NCI-H748 treated with DMSO at 0.1 percent for 48 hours (cell line): Measurements from ENCODE around the gene PECR.
"Not testable (repeated sequence)": the region's sequence is repeated elsewhere in the genome, so short reads cannot be mapped to it uniquely, and the experiment has no call there.

Experiments used
- DNase-seq: peaks from one replicate; lab custom pipeline; 2025; lab: John Stamatoyannopoulos, UW

PECR gene

GRCh38 chr2:216029416-216030129 lies 52.0 kb downstream of the PECR start:
- no peak for DNase-seq

- no peak for DNase-seq
These were observed 56.8 kb downstream of the PECR start for GRCh38 chr2:216024779-216025336.

DNA sequence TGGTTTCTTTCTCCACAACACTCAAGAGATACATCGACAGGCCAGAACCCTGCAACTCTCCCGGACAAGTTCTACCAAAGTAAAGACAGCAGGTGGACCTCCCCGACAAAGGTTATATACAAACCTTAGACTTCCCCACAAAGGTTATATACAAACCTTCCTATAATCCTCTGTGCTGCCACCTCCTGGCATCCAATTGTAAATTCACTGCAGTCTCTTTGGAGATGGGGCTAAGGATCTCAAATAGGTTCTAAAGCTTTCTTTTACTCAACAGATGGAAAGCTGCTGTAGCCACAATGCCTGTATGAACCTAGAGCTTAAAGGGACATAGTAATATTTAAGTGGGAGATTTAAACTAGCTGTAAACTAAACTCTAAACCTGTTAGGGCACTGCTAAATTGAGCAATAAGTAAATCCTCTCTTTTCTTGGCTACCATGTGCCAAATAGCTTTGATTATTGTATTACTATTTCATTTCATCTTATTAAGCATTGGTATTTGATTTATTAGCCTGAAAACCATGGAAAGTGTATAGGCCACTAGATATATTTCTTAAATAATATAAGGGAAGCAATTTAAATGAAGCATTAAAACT lies 58.5 kb downstream of the PECR start:
- DNase-seq: peak; percentile 49

- no peak for DNase-seq
These were observed 59.6 kb downstream of the PECR start for GRCh38 chr2:216021768-216022565.

DNA sequence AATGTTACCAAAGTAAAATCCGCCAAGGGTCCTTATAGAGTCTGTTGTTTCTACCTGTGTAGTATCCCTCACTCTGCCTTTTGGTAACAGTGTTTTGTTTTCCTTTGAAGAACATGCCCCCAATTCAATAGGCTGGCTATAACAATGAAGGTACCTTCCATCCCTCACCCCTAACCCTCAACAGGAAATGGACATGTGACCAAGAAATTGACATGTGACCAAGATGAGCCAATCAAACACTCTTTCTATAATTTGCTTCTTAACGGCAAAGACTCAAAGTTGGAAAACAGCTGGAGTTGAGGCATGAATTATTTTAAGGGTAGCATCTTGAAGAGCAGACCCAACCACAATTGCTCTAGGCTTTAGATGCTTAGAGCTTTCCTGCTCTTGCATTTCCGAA lies 62.9 kb downstream of the PECR start:
- DNase-seq: no peak

DNA sequence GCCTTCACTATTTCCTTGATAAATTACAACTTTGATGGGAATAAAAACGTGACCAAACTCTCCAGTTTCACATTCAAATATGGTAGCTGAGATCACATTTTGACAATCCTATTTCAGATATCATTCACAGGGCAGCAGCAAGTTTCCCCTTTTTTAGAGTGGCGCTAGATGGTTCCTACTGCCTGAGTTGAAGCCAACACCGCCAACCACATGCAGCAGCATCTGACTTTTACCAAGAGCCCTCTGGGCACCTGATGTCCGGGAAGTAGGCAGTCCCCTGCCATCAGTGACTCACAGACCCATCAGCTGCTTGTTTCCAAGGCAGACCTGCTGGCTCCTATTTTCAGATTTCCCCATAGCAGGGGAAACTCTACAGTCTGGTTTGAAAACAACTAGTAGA lies 64.2 kb downstream of the PECR start:
- no peak for DNase-seq

DNA sequence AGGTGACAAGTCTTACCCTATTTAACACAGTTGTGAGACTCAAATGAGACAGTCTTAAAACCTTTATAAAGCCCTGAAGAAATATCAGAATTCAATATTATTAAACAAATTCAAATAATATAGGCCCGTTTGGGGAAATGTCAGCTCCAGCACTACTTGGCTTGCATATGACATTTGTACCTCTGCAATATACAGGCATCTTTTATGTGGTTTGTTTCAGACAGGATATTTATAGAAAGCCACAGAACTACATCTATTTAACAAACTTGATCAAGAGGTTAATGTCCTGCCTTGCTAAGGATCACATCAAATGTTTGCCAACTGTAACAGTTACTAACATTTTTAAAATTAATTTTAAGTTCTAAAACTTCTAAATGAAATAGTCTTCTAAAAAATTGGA lies 65.0 kb downstream of the PECR start:
- no peak for DNase-seq

DNA sequence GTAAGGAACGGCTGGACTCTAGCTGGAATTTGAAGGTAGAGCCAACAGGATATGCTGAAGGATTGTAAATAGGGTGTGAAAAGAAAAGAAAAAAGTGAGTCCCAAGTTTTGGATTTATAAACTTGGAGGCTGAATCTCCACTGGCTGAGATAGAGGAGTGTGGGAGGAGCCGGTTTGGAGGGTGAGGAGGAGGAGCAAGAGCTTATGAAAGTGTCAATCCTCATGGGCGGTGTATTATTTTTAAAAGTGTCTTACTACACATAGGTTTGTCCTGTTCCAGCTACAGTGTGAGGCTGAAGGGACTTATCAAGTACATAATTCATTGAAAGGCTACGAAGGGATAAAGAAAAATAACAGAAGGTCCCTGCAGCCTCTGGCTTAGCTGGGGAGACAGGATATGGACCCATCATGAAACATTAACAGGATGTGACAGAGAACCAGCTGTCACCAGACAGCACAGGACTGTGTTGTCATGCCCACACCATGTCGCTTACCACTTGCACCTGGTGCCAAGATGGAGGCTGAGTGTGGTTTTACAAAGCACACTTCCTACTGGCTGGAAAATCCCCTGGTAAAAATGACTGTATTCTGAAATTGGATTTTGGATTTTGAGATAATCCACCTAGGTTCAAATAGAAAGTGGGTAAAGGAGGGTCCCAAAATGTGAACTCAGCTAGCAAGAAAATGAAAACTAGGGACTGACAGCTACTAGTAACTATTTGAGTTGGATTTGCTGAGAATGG lies 65.7 kb downstream of the PECR start:
- no peak for DNase-seq

GRCh38 chr2:216014986-216015385 lies 66.6 kb downstream of the PECR start:
- DNase-seq: no peak

DNA sequence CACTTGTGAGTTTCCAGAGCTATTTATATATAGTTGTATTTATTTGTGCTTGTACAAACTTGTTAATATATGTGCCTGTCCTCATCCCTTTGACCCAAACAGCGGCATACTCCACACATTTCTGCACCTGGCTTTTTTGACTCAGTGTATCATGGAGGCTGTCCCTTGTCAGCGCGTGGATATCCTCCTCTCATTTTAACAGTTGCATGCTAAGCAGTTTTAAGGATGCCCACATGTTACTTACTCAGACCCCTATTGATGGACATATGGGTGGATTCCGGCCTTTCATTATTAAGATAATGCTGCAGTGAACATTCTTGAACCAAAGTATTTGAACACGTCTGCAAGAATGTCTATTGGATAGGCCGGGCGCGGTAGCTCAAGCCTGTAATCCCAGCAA lies 67.6 kb downstream of the PECR start:
- no peak for DNase-seq

DNA sequence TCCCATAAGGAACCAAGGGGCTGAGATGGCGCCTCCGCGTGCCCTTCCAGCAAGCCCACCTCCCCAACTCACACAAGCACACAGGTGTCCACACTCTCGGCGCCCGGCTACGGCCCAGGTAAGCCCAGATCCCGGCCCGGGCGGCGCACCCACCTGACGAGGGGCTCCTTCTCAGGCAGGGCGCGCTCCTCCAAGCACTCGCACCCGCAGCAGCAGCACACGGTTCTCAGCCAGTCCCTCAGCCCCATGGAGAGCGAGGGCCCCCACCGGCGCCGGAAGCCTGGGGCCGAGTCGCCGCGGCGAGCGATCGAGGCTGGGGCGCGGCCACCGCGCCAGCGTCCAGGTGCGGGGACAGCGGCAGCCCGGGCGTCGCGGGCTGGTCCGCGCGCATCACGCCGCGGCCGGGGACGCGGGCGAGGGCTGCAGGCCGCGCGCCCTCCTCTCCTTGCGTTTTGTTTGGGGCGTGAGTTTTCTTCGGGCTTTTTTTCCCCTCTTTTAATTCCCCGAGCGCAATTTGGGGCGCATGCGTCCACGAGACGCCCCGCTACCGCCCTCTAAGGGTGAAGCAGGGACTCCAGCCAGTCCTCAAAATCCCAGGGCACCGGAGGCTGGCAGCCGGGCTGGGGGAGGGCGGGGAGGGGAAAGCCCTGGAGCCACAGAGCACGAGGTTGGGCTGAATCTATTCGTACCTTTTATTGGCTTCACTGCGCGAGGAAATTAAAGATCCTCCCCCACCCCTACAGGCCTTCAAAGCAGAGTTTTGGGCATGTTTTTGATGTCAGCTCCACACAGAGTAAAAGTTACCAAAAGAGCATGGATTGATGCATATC lies 68.3 kb downstream of the PECR start, which contains the start of gene MREG:
MREG (minus strand) TSS at position 472 of the 830 bp plus-strand sequence; CDS start at position 248, 224 bp downstream.
- peak; percentile 56 for DNase-seq

GRCh38 chr2:216012830-216013079 lies 68.9 kb downstream of the PECR start:
- no peak for DNase-seq

DNA sequence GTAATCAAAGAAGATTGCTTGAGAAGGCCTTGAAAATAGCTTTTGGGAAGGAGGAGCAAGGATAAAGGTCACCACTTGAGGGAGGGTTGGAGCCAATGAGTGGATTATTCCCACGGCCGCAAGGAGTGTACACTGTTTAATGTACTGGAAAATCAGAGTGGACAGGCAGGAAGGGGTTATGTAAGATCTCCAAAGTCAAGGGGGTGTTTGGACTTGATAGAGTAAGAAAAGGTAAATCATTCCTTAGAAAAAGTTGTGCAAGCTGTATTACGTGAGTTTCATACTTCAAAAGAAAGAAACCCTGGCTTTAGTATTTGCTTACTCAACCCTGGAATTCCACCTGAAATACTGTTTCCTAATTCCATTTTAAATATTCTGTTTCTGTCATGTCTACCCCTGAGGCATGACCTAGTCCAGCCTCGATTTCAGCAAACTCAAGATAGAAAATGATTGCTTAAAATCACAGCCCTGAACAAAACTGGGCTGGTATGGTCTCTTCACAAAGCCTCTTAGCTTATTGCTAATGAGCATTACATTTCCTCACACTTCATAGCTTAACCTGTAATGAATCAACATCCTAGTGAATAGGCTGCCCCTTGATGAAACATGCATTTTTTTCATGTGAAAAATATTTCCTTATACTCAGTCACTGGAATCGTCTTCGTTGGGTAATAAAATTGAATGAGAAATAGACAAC lies 69.3 kb downstream of the PECR start:
- no peak for DNase-seq

DNA sequence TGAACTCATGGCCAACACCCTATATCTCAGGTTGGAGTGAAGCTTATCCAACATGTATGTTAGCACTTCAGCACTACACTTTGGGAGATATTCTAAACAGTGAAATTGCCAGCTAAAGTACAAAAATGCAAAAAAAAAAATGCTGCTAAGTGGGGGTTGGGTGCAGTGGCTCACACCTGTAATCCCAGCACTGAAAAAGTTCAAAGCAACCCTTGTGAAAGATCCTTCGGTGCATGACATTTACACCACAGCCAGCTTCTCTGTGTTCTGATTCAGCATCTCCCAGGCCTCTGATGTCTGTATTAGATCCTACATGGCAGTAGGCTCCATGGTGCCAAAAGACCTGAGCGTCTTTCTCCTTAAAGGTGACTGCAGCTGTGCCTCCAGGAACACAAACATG lies 72.4 kb downstream of the PECR start:
- DNase-seq: not testable (repeated sequence)

DNA sequence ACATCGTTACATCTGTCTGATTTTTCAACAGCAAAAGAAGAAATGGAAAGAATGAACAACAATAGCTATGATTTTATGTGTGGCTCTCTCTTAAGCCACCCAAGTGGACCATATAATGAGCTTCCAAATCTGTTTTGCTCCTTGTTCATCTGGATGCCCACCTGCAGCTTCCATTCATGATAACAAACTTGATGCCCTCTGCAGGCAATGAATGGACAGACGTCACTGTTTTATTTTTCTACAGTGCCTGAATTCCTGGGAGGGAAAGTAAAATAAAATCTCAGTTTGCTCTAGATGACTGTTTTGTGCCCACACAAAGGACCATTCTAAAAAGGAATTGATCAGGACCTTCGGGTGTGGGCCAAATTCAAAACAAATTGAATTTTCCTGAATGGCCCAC lies 73.2 kb downstream of the PECR start:
- DNase-seq: no peak

GRCh38 chr2:216006164-216006663 lies 75.4 kb downstream of the PECR start:
- no peak for DNase-seq

DNA sequence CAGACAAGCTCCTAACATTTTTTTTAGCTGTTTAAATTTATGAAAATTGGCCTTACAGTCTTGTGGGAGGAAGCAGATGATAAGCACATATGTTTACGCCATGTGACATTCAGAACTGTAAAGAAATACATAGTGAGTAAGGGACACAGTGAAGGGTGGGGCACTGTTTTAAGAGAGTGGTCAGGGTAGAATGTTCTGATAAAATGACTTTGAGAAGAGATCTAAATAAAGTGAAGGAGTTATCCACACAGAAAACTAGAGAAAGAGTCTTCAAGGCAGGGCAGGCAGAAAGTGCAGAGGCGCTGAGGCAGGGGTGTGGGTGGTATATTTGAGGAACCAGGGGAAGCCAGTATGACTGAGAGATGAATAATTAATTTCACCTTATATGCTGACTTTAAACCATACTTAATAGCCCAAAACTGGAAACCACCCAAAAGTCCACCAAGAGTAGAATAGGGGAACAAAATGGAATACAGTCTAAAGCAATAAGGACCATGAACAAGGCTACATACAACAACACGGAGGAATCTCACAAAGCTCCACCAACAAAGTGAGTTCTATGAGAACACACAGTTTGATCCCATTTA lies 76.8 kb downstream of the PECR start:
- DNase-seq: no peak

- DNase-seq: no peak
These were observed 77.5 kb downstream of the PECR start for GRCh38 chr2:216003876-216004696.

DNA sequence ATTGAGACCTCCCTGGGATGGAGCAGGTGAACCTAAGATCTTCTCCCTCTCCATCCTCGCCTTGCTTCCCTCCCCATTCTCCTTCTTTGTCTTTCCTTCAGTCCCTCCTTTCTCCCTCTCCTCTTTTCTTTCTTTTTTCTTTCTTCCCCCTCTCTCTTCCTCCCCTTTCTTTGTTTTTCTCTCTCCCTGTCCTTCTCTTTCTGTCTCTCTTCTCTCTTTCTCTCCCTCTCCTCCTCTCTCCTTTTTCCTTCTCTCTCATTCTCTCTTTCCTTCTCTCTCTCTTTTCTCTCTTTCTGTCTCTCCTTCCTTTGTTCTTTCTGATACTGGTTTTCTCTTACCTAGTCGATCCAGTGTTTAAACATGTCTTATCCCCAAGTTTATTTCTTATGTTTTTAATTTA lies 78.9 kb downstream of the PECR start:
- DNase-seq: no peak
